Ovary (tissue), 3 donors: ENCODE measurements around the gene YTHDC2.

Experiments
- EP300 ChIP-seq: sonication (generic); formaldehyde crosslinking; IDR thresholded peaks from one replicate; pipeline ENCODE4 v1.6.1; 2017; ENCODE audit warnings: antibody characterized with exemption
- TF ChIP-seq, protein P1 (sequence below), 3 donors: fragments of 450-650 bp in 2 of 3; fragments of 200-600 bp in 1 of 3; IDR thresholded peaks; one replicate each; pipeline versions ENCODE4 v1.5.1 to v1.8.0; 2016 to 2022; ENCODE audit warnings: antibody characterized with exemption in 3 of 3, mild to moderate bottlenecking in 1 of 3
- donor health status: DM: no; HTN: no; CAD: no.

DNA sequence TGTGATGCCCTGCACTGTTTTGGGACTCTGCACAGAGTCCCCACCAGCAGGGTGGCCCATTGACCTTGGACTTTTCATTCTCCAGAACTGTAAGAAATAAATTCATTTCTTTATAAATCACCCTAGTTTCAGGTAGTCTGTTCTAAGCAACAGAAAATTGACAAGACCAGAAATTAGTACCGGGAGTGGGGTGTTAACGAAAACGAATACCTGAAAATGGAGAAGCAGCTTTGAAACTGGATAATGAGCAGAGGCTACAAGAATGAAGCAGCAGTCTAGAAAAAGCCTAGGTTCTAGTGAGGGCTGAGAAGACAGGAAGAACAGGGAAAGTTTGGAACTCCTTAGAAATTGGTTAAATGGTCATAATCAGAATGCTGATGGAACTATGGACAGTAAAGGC lies 23.2 kb upstream of the YTHDC2 start:
- TF ChIP-seq, protein P1, sequence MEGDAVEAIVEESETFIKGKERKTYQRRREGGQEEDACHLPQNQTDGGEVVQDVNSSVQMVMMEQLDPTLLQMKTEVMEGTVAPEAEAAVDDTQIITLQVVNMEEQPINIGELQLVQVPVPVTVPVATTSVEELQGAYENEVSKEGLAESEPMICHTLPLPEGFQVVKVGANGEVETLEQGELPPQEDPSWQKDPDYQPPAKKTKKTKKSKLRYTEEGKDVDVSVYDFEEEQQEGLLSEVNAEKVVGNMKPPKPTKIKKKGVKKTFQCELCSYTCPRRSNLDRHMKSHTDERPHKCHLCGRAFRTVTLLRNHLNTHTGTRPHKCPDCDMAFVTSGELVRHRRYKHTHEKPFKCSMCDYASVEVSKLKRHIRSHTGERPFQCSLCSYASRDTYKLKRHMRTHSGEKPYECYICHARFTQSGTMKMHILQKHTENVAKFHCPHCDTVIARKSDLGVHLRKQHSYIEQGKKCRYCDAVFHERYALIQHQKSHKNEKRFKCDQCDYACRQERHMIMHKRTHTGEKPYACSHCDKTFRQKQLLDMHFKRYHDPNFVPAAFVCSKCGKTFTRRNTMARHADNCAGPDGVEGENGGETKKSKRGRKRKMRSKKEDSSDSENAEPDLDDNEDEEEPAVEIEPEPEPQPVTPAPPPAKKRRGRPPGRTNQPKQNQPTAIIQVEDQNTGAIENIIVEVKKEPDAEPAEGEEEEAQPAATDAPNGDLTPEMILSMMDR (IDR thresholded peaks at IDR 0.05): no peak
- TF ChIP-seq EP300: no peak
